Upper lobe of right lung (tissue), 1 donor: ENCODE data around the gene RMI1. TPM values are rescaled to one million over a fixed set of nuclear protein-coding genes. Genes with fewer than 3 reads are reported as not detected.

Source experiments
- ATAC-seq: fragments of 200-7000 bp; cut with Tn5 transposase; one replicate; pipeline ENCODE4 v1.9.1; 2020; ENCODE audit warnings: mild to moderate bottlenecking, moderate library complexity
- DNase-seq: peaks from one replicate; pipeline ENCODE4 v3.0.0-alpha.2; 2020
- H3K27ac ChIP-seq: fragments of 200-600 bp; one replicate; pipeline ENCODE4 v1.8.0; 2022
- H3K27me3 ChIP-seq: fragments of 200-600 bp; one replicate; pipeline ENCODE4 v1.8.0; 2022; ENCODE audit warnings: mild to moderate bottlenecking
- H3K36me3 ChIP-seq: fragments of 200-600 bp; one replicate; pipeline ENCODE4 v1.8.0; 2022
- H3K4me1 ChIP-seq: fragments of 200-600 bp; one replicate; pipeline ENCODE4 v1.8.0; 2022
- H3K4me3 ChIP-seq: fragments of 200-600 bp; one replicate; pipeline ENCODE4 v1.8.0; 2022; ENCODE audit warnings: mild to moderate bottlenecking
- H3K9me3 ChIP-seq: fragments of 200-600 bp; one replicate; pipeline ENCODE4 v1.8.0; 2022
- CTCF ChIP-seq: fragments of 200-600 bp; IDR thresholded peaks from one replicate; pipeline ENCODE4 v1.8.0; 2022; ENCODE audit warnings: antibody characterized with exemption
- intact Hi-C: fragments of 100-400 bp; cut with DNase I; formaldehyde crosslinking; loops from one replicate; pipeline ENCODE4 v1.11.0; 2022
- total RNA-seq: library from RNA; stranded (reverse); fragmentation: NEBNext Ultra II Directional; extraction: Animal tissue kit (Norgen Biotek cat#: 25700); gene quantifications from one replicate; pipeline ENCODE4 v1.2.1, GENCODE V29; 2021
- donor health status: DM: no; HTN: yes; CAD: no; lungs with severe emphysema.

The RMI1 gene
- total RNA-seq, 1 donor from 2014 or later, result 5.4 TPM

- no peak for DNase-seq
- Histone ChIP-seq H3K27me3 (no peaks in the 10 kb centered on the region), H3K4me3 (no peak overlapping the region), H3K9me3 (no peaks in the 10 kb centered on the region), H3K36me3 (no peaks in the 10 kb centered on the region), H3K27ac (no peak overlapping the region), H3K4me1 (no peaks in the 10 kb centered on the region)
- no peak for TF ChIP-seq CTCF
- no peak for ATAC-seq
- intact Hi-C loops, result no loop called here
Observed at GRCh38 chr9:83996126-83996525, 15.5 kb downstream of the RMI1 start.

GRCh38 chr9:83999141-83999918 lies 18.7 kb downstream of the RMI1 start:
- Histone ChIP-seq H3K4me1 (no peaks in the 10 kb centered on the region), H3K36me3 (no peaks in the 10 kb centered on the region), H3K27me3 (no peaks in the 10 kb centered on the region), H3K4me3 (no peak overlapping the region), H3K27ac (no peak overlapping the region), H3K9me3 (no peaks in the 10 kb centered on the region)
- no peak for ATAC-seq
- intact Hi-C loops, result no loop called here
- TF ChIP-seq CTCF, result no peak
- no peak for DNase-seq

- intact Hi-C loops, result no loop called here
- H3K27me3 ChIP-seq, result no peaks in the 10 kb centered on the region
- no peak for TF ChIP-seq CTCF
- ATAC-seq (no peak), DNase-seq (no peak)
- no peaks in the 10 kb centered on the region for H3K36me3 ChIP-seq
- H3K27ac ChIP-seq, result no peak overlapping the region
- no peaks in the 10 kb centered on the region for H3K4me1 ChIP-seq
- H3K4me3 ChIP-seq, result no peak overlapping the region
- no peaks in the 10 kb centered on the region for H3K9me3 ChIP-seq
Observed at GRCh38 chr9:84000186-84000585, 19.6 kb downstream of the RMI1 start.

- H3K36me3 ChIP-seq, result no peaks in the 10 kb centered on the region
- no peak overlapping the region for H3K4me3 ChIP-seq
- H3K27me3 ChIP-seq, result no peaks in the 10 kb centered on the region
- intact Hi-C loops, result no loop called here
- DNase-seq (no peak), ATAC-seq (peak; percentile 45)
- TF ChIP-seq CTCF, result no peak
- H3K27ac ChIP-seq, result no peak overlapping the region
- no peaks in the 10 kb centered on the region for H3K9me3 ChIP-seq
- no peaks in the 10 kb centered on the region for H3K4me1 ChIP-seq
Observed at GRCh38 chr9:84001621-84002020, 21.0 kb downstream of the RMI1 start.

- Histone ChIP-seq H3K4me3 (no peak overlapping the region), H3K27ac (peak overlapping the region; percentile 34), H3K4me1 (no peaks in the 10 kb centered on the region), H3K27me3 (no peaks in the 10 kb centered on the region), H3K36me3 (no peaks in the 10 kb centered on the region), H3K9me3 (no peaks in the 10 kb centered on the region)
- DNase-seq (no peak), ATAC-seq (peak; percentile 44)
- intact Hi-C loops, result no loop called here
- TF ChIP-seq CTCF, result no peak
Observed at GRCh38 chr9:84002344-84002743, 21.7 kb downstream of the RMI1 start.
